GM19025 (cell line): ENCODE measurements around the gene P2RX3.

Source experiments
- ATAC-seq: cut with Tn5 transposase; IDR thresholded peaks from one replicate; pipeline ENCODE4 v1.9.1; 2021; ENCODE audit warnings: mild to moderate bottlenecking, low read depth, moderate library complexity; ENCODE audit not compliant: unreplicated experiment

The P2RX3 gene

DNA sequence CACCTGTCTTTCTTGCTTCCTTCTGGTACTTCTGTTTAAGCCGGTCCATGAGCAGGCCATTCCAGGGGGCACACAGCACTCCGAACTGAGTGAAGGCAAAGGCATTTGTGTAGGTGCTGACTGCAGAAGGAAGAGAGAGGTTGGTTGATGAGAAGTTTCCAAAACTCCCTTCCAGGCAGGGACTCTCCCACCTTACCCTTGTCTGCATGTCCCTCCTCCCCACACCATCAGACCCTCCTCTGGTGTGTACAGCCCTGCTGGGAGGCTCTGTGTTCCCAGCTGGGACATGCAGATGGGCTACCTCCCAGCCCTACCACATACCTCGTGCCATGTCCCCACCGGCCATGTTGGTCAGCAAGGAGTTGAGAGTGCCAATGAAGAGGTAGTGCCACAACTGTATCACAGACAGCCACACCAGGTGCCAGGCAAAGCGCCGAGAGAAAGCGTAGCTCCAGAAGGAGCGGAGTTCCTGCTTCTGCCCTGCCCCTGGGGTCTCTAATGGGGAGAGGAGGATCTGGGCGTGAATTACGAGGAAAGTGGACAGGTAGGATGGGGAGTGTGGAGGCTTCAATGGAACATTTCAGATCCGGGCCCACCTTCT, 76.6 kb downstream of the P2RX3 start:
- no peak for ATAC-seq

DNA sequence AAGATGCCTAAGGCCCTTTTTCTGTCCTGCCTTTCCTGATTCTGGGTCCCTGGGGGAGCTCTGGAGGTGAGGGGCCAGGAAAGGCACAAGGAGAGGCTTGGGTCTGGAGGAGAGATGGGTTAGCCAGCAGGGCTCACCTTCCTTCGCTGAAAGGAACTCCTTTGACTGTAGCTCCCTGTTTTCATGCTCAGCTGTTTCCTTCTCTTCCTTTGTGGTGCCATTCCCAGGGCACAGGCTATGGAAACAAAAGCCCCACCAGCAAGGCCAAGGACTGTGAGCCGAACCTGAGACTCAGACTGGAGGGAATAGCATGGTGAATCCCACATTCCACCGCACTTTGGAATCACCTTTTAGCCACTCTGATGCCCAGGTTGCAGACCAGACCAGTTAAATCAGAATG, 78.3 kb downstream of the P2RX3 start:
- no peak for ATAC-seq

DNA sequence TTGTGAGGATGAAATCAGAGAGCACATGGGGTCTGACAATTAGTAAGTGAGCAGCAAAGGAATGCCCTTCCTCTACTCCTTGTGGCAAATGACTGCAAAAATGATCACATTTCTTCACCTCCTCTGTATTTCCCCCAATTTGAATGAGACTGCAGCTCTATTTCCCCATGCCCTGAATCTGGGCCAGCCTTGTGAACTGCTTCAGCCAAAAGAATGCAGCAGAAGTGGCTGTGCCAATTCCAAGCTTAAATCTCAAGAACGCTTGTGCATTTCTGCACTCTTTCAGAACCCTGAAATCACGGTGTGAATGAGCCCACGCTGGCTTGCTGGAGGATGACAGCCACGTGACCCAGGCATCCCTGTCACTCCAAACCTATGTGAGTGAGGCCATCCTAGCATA, 78.9 kb downstream of the P2RX3 start:
- no peak for ATAC-seq

DNA sequence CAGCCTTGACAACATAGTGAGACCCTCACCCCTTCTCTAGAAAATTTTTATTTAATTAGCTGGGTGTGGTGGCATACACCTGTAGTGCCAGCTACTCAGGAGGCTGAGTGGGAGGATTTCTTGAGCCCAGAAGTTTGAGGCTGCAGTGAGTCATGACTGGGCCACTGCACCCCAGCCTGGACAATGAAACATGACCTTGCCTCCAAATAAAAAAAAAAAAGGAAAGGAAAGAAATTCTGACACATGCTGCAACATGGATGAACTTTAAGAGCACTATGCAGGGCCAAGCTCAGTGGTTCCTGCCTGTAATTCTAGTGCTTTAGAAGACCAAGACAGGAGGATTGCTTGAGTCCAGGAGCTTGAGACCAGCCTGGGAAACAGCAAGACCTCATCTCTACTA, 80.0 kb downstream of the P2RX3 start:
- ATAC-seq = no peak

GRCh38 chr11:57419146-57419545, 81.0 kb downstream of the P2RX3 start:
- ATAC-seq = no peak

DNA sequence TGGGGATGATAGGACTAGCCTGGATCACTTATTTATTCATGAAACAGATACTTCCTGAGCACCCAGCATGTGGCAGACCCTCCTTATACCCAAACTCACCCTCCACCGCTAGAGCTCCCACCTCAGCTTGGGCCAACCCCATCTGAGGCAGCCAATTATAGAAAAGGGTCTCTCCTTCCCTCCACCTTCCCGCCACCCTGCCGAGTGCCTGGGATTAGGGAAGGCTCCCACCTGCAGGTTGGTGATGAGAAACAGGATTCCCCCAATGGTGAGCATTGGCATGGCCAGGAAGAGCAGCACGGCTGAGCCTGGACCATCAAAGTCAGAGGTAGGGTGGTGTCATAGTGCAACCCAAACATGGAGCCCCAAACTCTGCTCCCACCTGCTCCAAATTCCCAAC, 82.9 kb downstream of the P2RX3 start:
- ATAC-seq = no peak

DNA sequence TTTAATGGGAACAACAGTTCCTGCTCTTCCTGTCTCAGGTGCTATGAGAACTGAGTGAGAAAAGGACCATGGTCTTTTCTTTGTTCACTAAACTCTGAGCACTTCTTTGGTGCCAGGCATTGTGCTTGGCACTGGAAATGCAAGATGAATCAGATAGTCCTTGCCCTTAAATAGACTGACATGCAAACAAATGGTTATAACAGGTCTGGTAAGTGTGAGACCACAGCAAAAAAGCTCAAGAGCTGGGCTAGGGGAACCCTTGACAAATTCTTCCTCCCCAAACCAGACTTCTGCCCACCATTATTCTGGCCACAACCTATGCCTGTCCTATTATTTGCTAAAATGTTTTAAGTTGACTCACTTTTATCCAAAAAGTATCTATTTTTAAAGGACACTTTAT, 83.7 kb downstream of the P2RX3 start:
- ATAC-seq = no peak
